ENCODE results near the gene SCGN. TPM values are rescaled to one million over a fixed set of nuclear protein-coding genes. Genes with fewer than 3 reads are reported as not detected.
"Not testable (repeated sequence)": the region's sequence is repeated elsewhere in the genome, so short reads cannot be mapped to it uniquely, and the experiment has no call there.

The SCGN gene
- total RNA-seq, 1 donor from 2014 or later: not detected

DNA sequence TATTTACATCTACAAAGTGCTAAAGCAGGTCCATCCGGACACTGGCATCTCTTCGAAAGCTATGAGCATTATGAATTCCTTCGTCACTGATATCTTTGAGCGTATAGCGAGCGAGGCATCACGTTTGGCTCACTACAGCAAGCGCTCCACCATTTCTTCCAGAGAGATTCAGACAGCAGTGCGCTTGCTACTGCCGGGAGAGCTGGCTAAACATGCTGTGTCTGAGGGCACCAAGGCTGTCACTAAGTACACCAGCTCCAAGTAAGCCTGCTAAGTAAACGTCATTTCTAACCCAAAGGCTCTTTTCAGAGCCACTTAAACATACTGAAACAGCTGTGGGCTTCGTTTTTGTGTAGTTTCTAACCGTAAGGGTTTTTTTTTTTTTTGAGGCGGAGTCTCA is 75.0 kb downstream of the SCGN start:
- DNase-seq (ENCODE audit: low spot score): no peak

DNA sequence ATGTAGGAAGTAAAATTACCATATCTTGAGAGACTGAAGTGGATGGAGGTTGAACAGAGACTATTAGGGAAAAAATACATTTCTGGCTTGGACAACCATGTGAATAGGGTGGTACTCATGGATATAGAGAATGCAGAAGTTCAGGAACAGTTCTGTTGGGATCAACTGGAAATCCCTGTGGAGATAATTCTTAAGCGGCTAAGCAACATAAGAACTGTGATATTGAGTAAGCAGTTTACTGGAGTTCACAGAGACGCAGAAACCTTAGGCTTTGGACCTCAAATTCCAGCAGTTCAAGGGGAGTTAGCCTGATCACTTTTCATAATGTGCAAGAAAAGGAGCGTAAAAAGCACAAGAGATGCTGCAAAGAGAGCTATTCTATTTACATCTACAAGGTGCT is 78.9 kb downstream of the SCGN start:
- no peak for DNase-seq (ENCODE audit: low spot score)

DNA sequence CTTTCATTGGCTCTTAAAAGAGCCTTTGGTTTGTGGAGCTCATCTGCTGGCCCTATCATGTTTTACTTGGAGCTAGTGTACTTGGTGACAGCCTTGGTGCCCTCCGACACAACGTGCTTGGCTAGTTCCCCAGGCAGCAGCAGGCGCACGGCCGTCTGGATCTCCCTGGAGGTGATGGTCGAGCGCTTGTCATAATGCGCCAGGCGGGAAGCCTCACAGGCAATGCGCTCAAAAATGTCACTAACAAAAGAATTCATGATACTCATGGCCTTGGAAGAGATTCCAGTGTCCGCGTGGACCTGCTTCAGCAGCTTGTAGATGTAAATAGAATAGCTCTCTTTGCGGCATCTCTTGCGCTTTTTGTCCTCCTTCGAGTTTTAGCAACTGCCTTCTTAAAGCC is 79.7 kb downstream of the SCGN start:
- no peak for DNase-seq (ENCODE audit: low spot score)

DNA sequence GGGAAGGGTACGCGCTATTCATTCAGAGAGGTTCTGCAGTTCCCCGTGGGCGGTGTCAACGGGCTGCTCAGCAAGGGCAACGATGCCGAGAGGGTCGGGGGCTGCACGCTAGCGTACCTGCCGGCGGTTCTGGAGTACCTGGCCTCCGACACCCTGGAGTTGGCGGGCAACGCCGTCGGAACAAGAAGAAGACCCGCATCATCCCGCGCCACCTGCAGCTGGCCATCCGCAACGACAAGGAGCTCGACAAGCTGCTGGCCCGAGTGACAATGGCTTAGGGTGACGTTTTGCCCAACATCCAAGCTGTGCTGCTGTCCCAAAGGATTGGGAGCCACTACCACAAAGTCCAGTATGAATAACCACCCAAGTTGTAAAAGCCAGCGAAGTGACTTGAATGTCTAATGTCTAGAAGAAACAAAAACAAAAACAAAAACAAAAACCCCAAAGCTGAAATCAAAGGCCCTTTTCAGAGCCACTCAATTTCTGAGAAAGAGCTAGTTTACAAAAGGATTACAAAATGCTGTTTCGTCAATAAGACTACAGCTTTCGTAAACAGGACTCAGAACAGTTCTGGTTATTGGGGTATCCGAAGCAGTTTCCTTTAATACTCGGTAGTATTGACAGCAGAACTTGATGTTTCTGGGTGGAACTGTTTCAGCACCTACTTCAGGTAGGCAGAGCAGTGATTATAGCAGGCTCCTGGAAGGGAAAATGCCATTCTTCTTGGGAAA is 80.6 kb downstream of the SCGN start:
- DNase-seq (ENCODE audit: low spot score): no peak

DNA sequence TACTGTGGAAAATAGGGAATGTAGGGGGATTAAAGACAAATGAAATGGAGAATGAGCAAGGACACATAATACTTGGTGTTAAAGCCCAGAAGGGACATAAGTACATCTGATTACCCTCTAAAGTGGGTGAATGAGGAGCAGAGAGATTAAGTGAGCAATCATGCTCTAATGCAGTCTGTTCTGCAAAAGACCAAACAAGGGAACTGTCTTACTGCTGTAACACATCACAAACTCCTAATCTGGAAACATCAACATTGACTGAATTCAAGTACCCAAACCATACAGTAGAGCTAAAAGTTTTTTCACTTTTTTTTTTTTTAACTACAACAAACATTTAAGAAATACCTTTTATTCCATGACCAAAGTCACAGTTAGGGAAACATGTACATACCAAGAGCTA is 83.2 kb downstream of the SCGN start:
- DNase-seq (ENCODE audit: low spot score): no peak

DNA sequence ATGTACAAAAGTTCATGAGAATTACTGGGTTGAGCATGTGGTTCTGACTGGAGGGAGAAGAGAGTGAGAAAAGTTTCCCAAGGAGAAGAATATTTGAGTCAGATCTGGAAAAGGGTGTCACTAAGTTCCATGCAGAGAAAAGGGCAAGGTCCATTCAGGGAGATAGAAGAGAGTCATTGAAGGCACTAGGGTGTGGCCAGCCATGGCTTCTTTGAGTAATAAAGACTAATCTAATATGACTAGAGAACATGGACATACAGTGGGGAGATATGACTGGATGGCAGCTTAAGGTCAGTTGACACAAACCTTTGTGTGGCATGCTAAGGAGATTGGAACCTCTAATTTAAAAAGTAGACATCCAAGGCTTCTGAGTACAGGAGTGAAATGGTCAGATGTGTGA is 91.9 kb downstream of the SCGN start:
- DNase-seq (ENCODE audit: low spot score): no peak

DNA sequence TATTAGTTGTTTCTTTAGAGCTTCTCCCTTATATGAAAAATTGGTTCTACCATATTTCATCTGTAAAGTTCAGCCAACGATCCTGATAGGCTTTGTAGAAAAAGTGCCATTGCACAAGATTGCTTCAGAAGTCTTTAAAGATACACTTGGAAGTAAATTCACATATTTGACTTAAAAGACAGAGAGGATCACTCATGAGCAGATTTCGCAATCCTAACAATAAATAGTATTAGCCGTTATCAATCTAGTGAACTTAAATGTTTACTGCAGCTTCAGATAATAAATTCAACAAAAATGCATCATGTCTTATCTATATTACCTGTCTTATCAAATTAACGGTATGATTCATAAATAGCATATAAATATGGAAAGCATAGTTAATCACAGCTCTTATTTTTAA is 93.8 kb downstream of the SCGN start:
- DNase-seq (ENCODE audit: low spot score): no peak

DNA sequence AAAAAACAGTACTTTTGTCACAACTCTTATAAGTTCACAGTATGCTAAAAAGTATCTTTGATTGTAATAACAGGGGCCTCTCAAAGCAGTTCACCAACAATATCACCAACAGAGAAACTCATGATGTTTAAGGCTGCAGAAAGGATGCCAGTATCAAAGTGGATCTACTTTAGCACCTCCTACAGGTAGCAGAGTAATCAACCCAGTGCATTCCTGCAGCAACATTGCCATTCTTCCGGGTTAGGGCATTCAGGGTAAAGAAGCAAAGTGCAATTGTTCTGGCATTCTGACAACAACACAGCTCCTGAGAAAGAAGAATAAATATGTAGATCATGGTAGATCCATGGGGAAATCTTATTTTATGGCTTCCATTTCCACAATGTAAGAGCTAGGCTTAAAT is 95.0 kb downstream of the SCGN start:
- no peak for DNase-seq (ENCODE audit: low spot score)

DNA sequence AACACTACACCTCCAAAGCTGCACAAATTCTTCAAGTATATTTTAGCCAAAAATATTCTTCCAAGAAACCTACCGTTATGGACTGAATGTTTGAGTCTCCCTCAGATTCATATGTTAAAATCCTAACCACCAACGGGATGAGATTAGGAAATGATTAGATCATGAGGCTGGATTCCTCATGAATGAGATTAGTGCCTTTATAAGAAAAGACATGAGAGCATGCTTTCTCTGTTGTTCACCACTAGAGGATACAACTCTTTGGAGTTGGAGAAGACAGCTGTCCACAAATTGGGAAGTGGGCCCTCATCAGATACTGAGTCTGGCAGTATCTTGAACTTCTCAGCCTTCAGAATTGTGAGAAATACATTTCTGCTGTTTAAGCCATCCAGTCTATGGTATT is 95.5 kb downstream of the SCGN start:
- no peak for DNase-seq (ENCODE audit: low spot score)

DNA sequence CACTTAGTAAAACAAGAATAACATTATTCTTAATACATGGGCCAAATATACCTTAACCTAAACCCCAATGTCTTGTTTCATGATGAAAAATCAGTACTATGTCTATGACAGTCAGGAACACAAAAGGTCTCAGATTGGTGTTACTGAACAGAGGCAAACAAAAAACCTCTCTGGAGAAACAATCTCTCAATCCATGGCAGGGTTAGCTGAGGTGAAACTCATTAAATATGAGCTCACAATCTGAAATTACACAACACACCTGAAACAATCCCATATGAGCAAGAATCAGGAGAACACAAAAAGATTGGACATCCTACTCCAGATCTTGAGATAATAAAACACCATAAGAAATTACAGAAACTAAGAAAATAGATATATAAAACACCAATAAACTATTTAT is 96.0 kb downstream of the SCGN start:
- no peak for DNase-seq (ENCODE audit: low spot score)

DNA sequence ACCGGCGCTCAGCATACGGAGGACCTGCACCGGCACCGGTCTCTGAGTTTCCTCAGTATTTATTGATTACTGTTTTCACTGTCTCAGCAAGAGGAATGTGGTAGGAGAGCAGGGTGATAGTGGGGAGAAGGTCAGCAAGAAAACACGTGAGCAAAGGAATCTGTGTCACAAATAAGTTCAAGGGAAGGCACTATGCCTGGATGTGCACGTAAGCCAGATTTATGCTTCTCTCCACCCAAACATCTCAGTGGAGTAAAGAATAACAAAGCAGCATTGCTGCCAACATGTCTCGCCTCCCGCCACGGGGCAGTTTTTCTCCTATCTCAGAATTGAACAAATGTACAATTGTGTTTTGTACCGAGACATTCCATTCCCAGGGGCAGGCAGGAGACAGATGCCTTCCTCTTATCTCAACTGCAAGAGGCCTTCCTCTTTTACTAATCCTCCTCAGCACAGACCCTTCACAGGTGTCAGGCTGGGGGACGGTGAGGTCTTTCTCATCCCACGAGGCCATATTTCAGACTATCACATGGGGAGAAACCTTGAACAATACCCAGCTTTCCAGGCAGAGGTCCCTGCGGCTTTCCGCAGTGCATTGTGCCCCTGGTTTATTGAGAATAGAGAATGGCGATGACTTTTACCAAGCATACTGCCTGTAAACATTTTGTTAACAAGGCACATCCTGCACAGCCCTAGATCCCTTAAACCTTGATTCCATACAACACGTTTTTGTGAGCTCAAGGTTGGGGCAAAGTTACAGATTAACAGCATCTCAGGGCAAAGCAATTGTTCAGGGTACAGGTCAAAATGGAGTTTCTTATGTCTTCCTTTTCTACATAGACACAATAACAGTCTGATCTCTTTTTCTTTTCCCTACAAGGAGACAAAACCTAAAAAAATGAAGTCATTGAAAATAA is 96.8 kb downstream of the SCGN start:
- DNase-seq (ENCODE audit: low spot score): not testable (repeated sequence)

DNA sequence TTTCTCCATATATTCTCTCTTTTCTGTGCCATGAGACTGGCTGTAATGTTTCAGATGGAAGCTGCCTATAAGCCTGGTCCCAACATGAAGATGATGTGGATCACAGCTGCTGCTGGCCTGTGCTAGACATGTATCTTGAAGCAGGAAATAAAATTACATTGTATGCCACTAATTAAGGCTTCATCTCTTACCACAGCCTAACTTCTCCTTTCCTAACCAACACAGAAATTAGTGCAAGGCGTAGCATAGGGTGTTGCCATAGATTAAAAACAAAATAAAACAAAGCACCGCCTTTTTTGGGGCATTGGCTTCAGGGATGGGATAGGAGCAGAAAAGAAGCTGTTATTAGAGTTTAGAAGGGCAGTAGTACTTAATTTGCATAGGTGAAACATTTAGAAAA is 97.8 kb downstream of the SCGN start:
- DNase-seq (ENCODE audit: low spot score): no peak

DNA sequence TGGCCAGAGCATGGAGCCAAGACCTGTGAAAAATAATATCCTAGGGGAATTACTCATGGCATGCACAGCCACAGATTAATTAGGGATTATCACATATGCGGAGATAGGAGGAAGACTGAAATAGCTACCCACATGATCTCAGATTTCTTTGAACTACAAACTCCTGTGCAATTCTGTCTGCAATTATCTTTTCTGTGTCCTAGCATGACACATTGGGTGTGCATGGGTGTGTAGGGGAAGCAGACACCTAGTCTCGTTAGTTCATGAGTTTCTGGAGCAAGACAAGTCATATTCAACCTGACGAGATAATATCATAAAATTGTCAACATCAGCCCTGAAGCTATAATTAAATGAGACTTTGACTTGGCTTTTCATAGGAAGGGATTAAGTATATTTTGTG is 98.9 kb downstream of the SCGN start:
- no peak for DNase-seq (ENCODE audit: low spot score)

Other genes with a start within 250 kb of the SCGN start
- gene SLC17A4, start 102.5 kb downstream of the SCGN start, total RNA-seq: not detected
- not detected for gene SLC17A1, start 179.8 kb downstream of the SCGN start, total RNA-seq
- not detected for gene SLC17A3, start 222.0 kb downstream of the SCGN start, total RNA-seq

Measured in ureter (tissue), 1 donor.